Mesendoderm (in vitro differentiated cells): ENCODE measurements around the gene MRPS26.
A peak's percentile ranks its signal among the peaks of the same experiment; 100 is the strongest.
"Not testable (repeated sequence)": the region's sequence is repeated elsewhere in the genome, so short reads cannot be mapped to it uniquely, and the experiment has no call there.

Experiments used
- DNase-seq: peaks from one replicate; pipeline ENCODE4 v3.0.0; 2013
- H2AK5ac ChIP-seq: 2 replicates; pipeline ENCODE4 v1.6.1; 2013; ENCODE audit warnings: low read length, inconsistent platforms
- H2BK120ac ChIP-seq: 2 replicates; pipeline ENCODE4 v1.6.1; 2013; ENCODE audit warnings: low read depth, mild to moderate bottlenecking, low read length, moderate library complexity, mixed read lengths
- H2BK15ac ChIP-seq: replicated peaks from 2 replicates; pipeline ENCODE4 v1.6.1; 2013; ENCODE audit warnings: low read depth, mild to moderate bottlenecking, moderate library complexity
- H2BK5ac ChIP-seq: 2 replicates; pipeline ENCODE4 v1.6.1; 2013; ENCODE audit warnings: low read length, inconsistent platforms
- H3K18ac ChIP-seq: 2 replicates; pipeline ENCODE4 v1.6.1; 2013; ENCODE audit warnings: mild to moderate bottlenecking, low read length, mixed read lengths
- H3K23ac ChIP-seq: one replicate; pipeline ENCODE4 v1.6.1; 2013; ENCODE audit warnings: low read length
- H3K27ac ChIP-seq: 2 replicates; pipeline ENCODE4 v1.5.1; 2013; ENCODE audit warnings: low read depth, mild to moderate bottlenecking, inconsistent platforms, low read length, moderate library complexity
- H3K27me3 ChIP-seq: 2 replicates; pipeline ENCODE4 v1.6.1; 2013; ENCODE audit warnings: low read length, control low read depth, mild to moderate bottlenecking, inconsistent platforms; ENCODE audit not compliant: insufficient read depth, poor library complexity
- H3K36me3 ChIP-seq: 2 replicates; pipeline ENCODE4 v1.6.1; 2013; ENCODE audit warnings: low read length, inconsistent platforms; ENCODE audit not compliant: control insufficient read depth, insufficient read depth
- H3K4ac ChIP-seq: one replicate; pipeline ENCODE4 v1.6.1; 2013; ENCODE audit warnings: low read depth, mild to moderate bottlenecking, low read length, moderate library complexity
- H3K4me1 ChIP-seq: 2 replicates; pipeline ENCODE4 v1.6.1; 2013; ENCODE audit warnings: low read depth, low read length, inconsistent platforms; ENCODE audit not compliant: control insufficient read depth
- H3K4me2 ChIP-seq: 2 replicates; pipeline ENCODE4 v1.6.1; 2013; ENCODE audit warnings: low read length
- H3K4me3 ChIP-seq: 2 replicates; pipeline ENCODE4 v1.5.1; 2013; ENCODE audit warnings: mild to moderate bottlenecking, low read length
- H3K56ac ChIP-seq: one replicate; pipeline ENCODE4 v1.6.1; 2013; ENCODE audit warnings: low read length
- H3K79me1 ChIP-seq: 2 replicates; pipeline ENCODE4 v1.6.1; 2013; ENCODE audit warnings: low read length, inconsistent platforms
- H3K79me2 ChIP-seq: 2 replicates; pipeline ENCODE4 v1.6.1; 2013; ENCODE audit warnings: mild to moderate bottlenecking, low read length; ENCODE audit not compliant: control insufficient read depth, insufficient read depth
- H3K9ac ChIP-seq: 2 replicates; pipeline ENCODE4 v1.6.1; 2013; ENCODE audit warnings: low read length, inconsistent platforms
- H4K5ac ChIP-seq: one replicate; pipeline ENCODE4 v1.6.1; 2013; ENCODE audit warnings: low read length
- H4K8ac ChIP-seq: one replicate; pipeline ENCODE4 v1.6.1; 2013; ENCODE audit warnings: low read depth, mild to moderate bottlenecking, control low read depth, low read length, moderate library complexity
- WGBS: extraction: QIAGEN DNeasy Blood & Tissue Kit; methylation state at CpG from one replicate; pipeline ENCODE4 v1.1.7; 2013; ENCODE audit warnings: low lambda C conversion rate, missing lambda C conversion rate; ENCODE audit not compliant: insufficient coverage; ENCODE audit errors: extremely low coverage; 5-methylcytosine and 5-hydroxymethylcytosine counted together

The MRPS26 gene

GRCh38 chr20:3051385-3052019, 5.7 kb downstream of the MRPS26 start:
- no peak overlapping the region for H3K4me2 ChIP-seq
- H3K27ac ChIP-seq, result no peak overlapping the region
- peaks cover 14% of the 10 kb centered on the region for H3K36me3 ChIP-seq
- H4K8ac ChIP-seq, result no peak overlapping the region
- H3K4ac ChIP-seq, result no peak overlapping the region
- H3K56ac ChIP-seq, result no peak overlapping the region
- H3K27me3 ChIP-seq, result no peaks in the 10 kb centered on the region
- no peaks in the 10 kb centered on the region for H3K4me1 ChIP-seq
- H2BK15ac ChIP-seq, result no peak overlapping the region
- H3K18ac ChIP-seq, result no peak overlapping the region
- no peak overlapping the region for H3K23ac ChIP-seq
- H3K79me2 ChIP-seq, result peaks cover 7% of the 10 kb centered on the region
- H2BK5ac ChIP-seq, result no peak overlapping the region
- H3K4me3 ChIP-seq, result no peak overlapping the region
- H4K5ac ChIP-seq, result no peak overlapping the region
- H3K9ac ChIP-seq, result no peak overlapping the region
- WGBS, result no CpG with 5 or more reads among the region's 7 CpGs
- no peak overlapping the region for H2AK5ac ChIP-seq
- DNase-seq, result no peak
- H3K79me1 ChIP-seq, result peaks cover 11% of the 10 kb centered on the region
- no peak overlapping the region for H2BK120ac ChIP-seq

DNA sequence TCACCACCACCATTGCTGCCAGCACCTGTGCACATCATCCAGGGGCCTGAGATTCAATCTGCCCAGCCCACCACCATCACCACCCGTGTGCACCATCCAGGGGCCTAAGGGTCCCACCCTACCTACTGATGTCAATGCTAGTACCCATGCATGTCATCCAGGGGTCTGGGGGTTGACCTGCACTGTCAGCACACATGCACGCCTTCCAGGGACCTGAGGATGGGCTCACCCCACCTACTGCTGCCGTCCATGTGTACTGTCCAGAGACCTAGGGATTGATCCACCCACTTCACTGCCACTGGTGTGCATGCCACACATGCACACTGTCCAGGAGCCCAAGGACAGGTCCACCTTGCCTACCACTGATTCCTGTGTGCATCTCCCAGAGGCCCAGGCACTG, 13.6 kb downstream of the MRPS26 start:
- Histone ChIP-seq H2BK120ac (no peak overlapping the region), H3K4me1 (no peaks in the 10 kb centered on the region), H3K18ac (no peak overlapping the region), H3K79me1 (no peaks in the 10 kb centered on the region), H3K56ac (no peak overlapping the region), H3K4me2 (no peak overlapping the region), H2BK5ac (no peak overlapping the region), H3K27ac (no peak overlapping the region), H3K79me2 (no peaks in the 10 kb centered on the region), H3K4ac (no peak overlapping the region), H3K9ac (no peak overlapping the region), H2BK15ac (no peak overlapping the region), H2AK5ac (no peak overlapping the region), H3K36me3 (no peaks in the 10 kb centered on the region), H3K4me3 (no peak overlapping the region), H3K27me3 (no peaks in the 10 kb centered on the region), H4K8ac (no peak overlapping the region), H4K5ac (no peak overlapping the region), H3K23ac (no peak overlapping the region)
- no peak for DNase-seq
- WGBS, result no CpG with 5 or more reads among the region's 3 CpGs

DNA sequence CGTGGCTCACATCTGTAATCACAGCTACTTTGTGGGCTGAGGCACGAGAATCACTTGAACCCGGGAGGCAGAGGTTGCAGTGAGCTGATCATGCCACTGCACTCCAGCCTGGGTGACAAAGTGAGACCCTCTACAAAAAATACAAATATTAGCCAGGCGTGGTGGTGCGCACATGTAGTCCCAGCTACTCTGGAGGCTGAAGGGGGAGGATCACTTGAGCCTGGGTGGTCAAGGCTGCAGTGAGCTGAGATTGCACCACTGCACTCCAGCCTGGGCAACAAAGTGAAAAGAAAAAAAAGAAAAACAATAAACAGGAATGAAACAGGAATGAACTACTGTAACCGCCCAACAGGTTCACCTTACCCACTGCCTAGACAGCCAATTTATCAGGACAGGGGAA, 18.3 kb downstream of the MRPS26 start:
- H3K18ac ChIP-seq, H2BK15ac ChIP-seq, H3K4me2 ChIP-seq, H3K9ac ChIP-seq, H4K8ac ChIP-seq, H2BK5ac ChIP-seq, H3K4ac ChIP-seq, H3K56ac ChIP-seq, H3K79me1 ChIP-seq, H3K23ac ChIP-seq, H3K27ac ChIP-seq, H3K4me3 ChIP-seq, H3K4me1 ChIP-seq, H3K36me3 ChIP-seq, DNase-seq, H2BK120ac ChIP-seq, H3K79me2 ChIP-seq, H4K5ac ChIP-seq, H3K27me3 ChIP-seq, H2AK5ac ChIP-seq: not testable (repeated sequence)
- no CpG with 5 or more reads among the region's 6 CpGs for WGBS

DNA sequence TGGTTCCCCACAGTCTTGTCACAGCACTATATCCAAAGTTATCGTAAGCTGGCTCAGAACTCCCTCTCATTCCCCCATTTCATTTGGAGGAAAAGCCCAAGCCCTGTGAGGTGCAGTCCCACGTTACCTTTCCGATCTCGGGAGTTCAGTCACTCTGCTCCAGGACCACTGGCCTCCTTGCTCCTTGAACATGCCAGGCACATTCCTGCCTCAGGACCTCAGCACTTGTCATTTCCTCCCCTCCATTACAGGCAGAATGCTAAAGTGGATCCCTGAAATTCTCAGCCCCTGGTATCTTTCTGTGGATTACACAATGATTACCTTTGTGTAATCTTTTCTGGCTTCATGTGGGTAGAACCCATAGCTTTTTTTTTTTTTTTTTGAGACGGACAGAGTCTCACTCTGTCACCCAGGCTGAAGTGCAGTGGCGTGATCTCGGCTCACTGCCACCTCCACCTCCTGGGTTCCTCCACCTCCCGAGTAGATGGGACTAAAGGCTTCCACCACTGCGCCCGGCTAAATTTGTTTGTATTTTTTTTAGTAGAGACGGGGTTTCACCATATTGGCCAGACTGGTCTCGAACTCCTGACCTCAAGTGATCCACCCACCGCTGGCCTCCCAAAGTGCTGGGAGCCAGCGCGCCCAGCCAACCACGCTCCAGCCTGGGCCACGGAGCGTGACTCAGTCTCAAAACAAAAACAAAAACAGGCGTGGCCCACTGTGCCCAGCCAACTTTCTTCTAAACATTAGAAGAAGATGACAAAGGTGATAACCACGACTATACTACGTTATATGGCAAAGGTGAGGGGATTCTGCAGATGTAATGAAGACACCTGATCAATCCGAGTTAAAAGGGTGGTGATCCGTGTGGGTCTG, 21.5 kb downstream of the MRPS26 start:
- Histone ChIP-seq H2BK15ac (no peak overlapping the region), H3K36me3 (no peaks in the 10 kb centered on the region), H3K79me2 (no peaks in the 10 kb centered on the region), H3K4ac (no peak overlapping the region), H3K4me2 (no peak overlapping the region), H2BK120ac (no peak overlapping the region), H4K5ac (no peak overlapping the region), H3K79me1 (no peaks in the 10 kb centered on the region), H3K56ac (no peak overlapping the region), H3K4me3 (no peak overlapping the region), H3K9ac (no peak overlapping the region), H3K27ac (no peak overlapping the region), H2BK5ac (no peak overlapping the region), H2AK5ac (no peak overlapping the region), H3K23ac (no peak overlapping the region), H4K8ac (no peak overlapping the region), H3K4me1 (no peaks in the 10 kb centered on the region), H3K18ac (no peak overlapping the region), H3K27me3 (peaks cover 1% of the 10 kb centered on the region)
- peak; percentile 26 for DNase-seq
- WGBS, result no CpG with 5 or more reads among the region's 23 CpGs

DNA sequence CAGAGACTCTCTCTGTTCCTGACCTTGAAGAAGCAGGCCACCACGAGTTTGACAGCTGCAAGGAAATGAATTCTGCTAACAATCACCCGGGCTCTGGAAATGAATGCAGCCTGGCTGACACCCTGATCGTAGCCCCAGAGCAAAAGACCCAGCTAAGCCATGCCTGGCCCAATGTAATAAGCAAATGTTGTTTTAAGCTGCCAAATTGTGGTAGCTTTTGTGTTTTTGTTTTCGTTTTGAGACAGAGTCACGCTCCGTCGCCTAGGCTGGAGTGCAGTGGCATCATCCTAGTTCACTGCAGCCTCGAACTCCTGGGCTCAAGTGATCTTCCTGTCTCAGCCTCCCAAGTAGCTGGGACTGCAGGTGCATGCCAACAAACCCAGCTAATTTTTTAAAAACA, 22.2 kb downstream of the MRPS26 start:
- no peak overlapping the region for H3K4me2 ChIP-seq
- H2BK15ac ChIP-seq, result no peak overlapping the region
- H3K4me1 ChIP-seq, result no peaks in the 10 kb centered on the region
- no peak overlapping the region for H3K9ac ChIP-seq
- no peak overlapping the region for H3K27ac ChIP-seq
- peaks cover 2% of the 10 kb centered on the region for H3K27me3 ChIP-seq
- no peaks in the 10 kb centered on the region for H3K36me3 ChIP-seq
- H3K18ac ChIP-seq, result no peak overlapping the region
- H4K5ac ChIP-seq, result no peak overlapping the region
- H2BK120ac ChIP-seq, result no peak overlapping the region
- no peak overlapping the region for H2AK5ac ChIP-seq
- no peak overlapping the region for H3K4ac ChIP-seq
- H4K8ac ChIP-seq, result no peak overlapping the region
- no peaks in the 10 kb centered on the region for H3K79me2 ChIP-seq
- H3K56ac ChIP-seq, result no peak overlapping the region
- no CpG with 5 or more reads among the region's 8 CpGs for WGBS
- H3K79me1 ChIP-seq, result no peaks in the 10 kb centered on the region
- DNase-seq, result no peak
- no peak overlapping the region for H2BK5ac ChIP-seq
- no peak overlapping the region for H3K4me3 ChIP-seq
- H3K23ac ChIP-seq, result no peak overlapping the region
